GM18909 (cell line): ENCODE measurements around the gene SEC16A.

Experiments used
- ATAC-seq: cut with Tn5 transposase; IDR thresholded peaks from one replicate; pipeline ENCODE4 v1.9.1; 2021; ENCODE audit warnings: mild to moderate bottlenecking; ENCODE audit not compliant: unreplicated experiment, poor library complexity

Gene SEC16A

GRCh38 chr9:136470792-136471469, 11.9 kb downstream of the SEC16A start:
- no peak for ATAC-seq

- no peak for ATAC-seq
Observed at GRCh38 chr9:136470356-136470755, 12.5 kb downstream of the SEC16A start.

GRCh38 chr9:136467766-136468165, 15.1 kb downstream of the SEC16A start:
- no peak for ATAC-seq

DNA sequence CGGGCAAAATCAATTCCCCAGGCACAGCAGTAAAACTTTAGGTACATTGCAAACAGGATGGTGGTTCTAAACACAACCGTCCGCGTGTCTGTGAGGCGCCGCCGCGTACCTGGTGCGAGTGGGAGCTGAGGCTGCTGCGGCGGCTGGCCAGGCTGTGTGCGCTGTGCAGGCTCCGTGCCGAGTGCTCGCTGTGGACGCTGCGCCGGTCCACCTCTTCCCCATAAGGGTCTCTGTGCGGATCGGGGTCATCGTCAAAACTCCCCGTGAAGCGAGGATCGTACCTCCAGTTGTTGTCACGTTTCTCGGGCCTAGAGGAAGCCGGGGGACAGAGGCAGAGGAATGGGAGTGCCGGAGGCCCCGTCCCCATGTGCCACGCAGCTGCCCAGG, 16.7 kb downstream of the SEC16A start:
- no peak for ATAC-seq

GRCh38 chr9:136465500-136466154, 17.2 kb downstream of the SEC16A start:
- no peak for ATAC-seq

GRCh38 chr9:136464241-136464640, 18.6 kb downstream of the SEC16A start:
- no peak for ATAC-seq

GRCh38 chr9:136463578-136463977, 19.3 kb downstream of the SEC16A start:
- ATAC-seq, result no peak

DNA sequence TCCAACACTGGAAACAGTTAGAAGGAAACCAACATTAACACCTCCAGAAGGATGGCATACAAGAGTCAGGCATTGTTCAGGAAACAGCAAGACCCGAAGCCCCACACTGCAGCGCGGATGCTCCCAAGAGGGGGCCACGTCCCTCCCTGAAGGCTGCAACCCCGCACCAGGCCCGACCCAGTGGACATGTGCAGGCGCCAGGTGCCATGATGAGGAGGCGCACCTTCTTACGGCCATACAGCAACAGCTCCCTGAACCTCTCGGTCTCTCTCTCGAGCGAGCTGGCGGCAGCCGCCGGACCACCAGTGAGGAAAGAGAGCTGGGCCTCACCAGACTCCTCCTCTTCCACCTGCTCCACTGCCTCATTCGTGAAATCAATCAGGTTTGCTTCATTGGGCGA, 20.2 kb downstream of the SEC16A start:
- ATAC-seq, result no peak

DNA sequence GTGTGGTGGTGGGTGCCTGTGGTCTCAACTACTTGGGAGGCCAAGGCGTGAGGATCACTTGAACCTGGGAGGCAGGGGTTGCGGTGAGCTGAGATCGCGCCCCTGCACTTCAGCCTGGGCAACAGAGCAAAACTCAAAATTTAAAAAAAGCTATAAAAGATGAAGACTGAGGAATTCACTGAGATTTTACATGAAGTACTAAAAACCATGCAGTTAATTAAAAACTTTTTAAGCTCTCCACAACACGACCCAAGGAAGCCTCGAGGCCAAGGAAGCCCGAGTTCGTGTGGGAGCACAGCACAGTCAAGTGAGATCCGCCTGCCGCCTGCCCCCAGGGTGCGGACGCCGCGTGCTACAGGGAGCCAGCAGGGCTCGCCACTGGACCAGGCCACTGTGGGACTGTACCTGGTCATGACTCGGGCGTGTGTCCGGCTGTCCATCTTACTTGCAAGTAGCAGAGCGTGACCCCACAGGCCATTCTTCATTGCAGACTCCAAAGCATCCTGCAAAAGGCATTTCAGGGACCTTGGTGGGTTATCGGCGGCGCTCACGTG, 22.0 kb downstream of the SEC16A start:
- no peak for ATAC-seq

DNA sequence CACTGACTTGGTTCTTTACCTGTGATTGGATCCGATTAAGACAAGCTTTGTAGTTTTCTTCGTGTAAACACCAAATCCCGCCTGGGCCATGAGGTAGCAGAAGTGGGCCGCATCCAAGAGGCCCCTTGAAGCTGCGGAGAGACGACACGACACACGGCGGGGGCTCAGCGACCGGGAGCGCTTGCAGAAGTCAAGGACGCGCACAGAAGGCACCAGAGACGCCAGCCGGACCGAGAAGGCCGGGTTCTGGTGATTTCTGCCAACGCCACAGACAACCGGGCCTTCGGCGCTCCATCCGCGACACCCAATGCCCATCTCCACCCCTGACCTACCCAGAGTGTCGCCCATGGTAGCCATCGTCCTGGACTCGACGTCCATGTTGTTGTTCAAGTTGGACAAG, 23.4 kb downstream of the SEC16A start:
- ATAC-seq, result no peak

DNA sequence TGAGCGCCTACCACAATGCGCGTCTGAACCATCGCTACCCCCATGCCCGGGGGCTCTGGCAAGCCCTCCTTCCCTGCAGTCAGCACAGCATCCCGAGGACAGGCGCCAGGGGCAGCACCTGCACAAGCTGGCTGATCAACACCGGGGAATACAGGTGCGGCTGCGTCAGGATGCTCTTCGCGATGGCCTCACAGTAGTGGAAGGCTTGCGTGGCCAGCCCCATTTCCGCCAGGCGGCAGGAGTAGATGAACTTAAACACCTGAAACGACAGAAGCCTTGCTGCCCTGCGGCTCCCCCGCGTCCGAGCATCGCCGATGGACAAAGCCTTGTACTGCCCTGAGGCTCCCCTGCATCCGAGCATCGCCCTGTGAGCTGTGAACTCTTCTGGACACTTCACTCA, 25.5 kb downstream of the SEC16A start:
- no peak for ATAC-seq

DNA sequence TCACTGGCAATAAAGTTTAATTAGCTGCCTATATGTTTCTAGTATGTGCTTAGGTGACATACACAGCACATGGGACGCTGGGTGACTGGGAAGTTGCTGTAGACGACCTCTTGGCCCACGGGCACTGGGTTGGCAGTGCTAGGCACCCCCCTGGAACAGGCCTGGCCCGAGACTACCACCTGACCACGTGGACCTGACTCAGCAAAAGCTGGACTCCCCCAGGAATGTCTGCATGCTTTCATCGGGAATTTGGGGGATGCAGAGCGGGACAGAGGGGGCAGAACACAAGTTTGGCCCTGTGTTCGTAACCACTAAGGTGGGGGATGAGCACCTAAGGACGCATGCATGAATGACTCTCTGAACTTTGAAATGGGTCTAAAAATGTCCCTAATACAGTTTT, 26.6 kb downstream of the SEC16A start:
- no peak for ATAC-seq

GRCh38 chr9:136455043-136456002, 27.5 kb downstream of the SEC16A start:
- ATAC-seq, result no peak

DNA sequence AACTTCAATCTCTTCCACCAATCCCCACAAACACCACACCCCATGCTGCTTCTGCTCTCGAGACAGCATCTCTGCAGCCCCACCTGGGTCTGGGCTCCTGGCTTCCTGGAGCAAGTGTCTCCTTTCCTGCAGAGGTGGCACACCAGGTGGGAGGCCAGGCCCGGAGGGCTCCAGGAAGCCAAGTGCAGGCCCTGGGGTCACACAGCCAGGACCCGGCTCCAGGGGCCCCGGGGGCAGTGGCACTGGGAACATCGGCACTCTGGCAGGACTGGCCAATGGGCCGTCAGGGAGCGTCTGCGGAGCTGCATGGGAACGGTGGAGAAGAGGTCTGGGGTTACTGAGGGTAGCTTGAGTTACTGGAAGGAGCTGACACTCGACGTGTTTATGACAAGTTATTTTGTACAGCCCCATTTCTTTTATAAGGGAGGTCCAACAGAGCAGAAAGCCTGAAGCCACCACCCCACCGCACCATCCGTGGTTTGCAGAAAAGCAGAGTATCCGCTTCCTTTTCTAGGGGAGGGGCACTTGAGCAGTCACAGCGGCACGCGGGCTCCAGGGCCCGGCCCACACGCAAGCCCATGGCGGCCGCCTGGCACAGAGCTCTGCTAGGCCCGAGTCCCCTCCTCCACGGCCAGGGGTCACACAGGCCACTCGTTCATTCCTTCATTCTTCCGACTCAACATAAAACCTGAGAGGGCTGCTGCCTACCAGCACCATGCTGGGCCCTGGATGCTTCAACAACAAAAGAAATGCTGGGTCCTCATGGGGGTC, 28.6 kb downstream of the SEC16A start:
- no peak for ATAC-seq

DNA sequence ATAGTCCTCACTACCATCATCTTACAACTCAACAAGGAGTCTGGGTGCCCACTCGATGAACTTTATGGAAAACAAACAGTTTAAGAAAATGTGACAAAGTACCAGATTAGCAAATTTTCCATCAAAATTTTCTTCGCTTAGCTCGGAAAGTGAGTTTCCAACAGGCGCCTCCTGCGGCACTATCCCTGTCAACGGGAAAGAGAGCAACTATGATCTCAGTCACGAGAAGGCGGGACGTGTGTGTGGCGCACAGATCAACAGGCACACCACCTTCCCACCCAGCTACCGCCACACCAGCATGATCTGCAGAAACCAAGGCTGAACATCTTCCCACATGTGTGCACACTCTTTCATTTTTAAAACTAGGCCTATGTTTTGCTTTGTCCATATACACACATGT, 29.5 kb downstream of the SEC16A start:
- no peak for ATAC-seq

DNA sequence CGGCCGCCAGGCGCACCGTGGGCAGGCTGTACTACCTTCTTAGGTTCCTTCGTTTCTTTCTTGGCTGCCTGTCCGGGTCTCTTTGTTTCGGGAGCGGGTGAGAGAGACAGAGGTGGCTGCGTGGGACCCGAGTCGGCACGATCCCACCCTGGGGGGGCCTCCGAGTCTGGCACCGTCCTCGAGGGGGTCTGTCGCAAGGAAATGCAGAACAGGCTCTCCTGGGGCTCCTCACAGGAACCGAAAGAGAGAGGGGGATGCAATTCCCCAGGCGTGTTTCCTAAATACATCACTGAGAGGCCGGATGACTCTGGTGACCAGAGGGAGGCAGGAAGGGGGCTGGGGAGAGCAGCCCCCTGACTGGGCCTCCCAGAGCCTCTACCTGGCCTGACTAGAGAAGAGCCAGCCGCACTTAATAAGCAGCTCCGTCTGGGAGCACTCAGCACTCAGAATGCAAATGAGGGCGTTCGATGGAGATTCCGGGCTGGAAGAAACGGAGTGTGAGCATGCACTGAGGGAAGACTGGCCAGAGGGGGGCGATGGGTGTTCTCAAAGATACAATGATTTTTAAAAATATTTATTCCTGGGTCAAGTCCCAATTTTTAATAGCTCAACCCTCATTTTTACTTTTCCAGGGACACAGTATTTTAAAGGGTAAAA, 31.5 kb downstream of the SEC16A start:
- no peak for ATAC-seq

- no peak for ATAC-seq
Observed at GRCh38 chr9:136448655-136449054, 34.2 kb downstream of the SEC16A start.

GRCh38 chr9:136447173-136447778, 35.6 kb downstream of the SEC16A start:
- ATAC-seq, result no peak

DNA sequence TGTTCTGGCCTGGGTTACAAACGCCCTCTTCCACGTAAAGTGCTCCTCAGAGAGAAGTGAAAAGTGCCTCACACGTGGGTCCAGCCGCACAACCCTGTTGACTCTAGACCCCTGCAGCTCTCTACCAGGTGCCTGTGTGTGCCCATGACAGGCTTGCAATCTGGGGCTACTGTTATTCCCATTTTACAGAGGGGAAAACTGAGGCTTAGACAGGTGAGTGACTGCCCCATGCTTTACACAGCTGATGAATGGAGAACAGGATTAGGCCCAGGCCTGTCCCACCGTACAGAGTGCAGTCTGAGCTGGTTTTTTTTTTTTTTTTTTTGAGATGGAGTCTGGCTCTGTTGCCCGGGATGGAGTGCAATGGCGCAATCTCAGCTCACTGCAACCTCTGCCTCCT, 37.0 kb downstream of the SEC16A start:
- ATAC-seq, result no peak
